Kidney (tissue), 14 donors: Measurements from ENCODE around the gene TNS2. TPM values are rescaled to one million over a fixed set of nuclear protein-coding genes. Genes with fewer than 3 reads are reported as not detected.

ENCODE experiments used
- DNase-seq, 5 donors: peaks; one replicate each; pipeline ENCODE4 v3.0.0-alpha.2; 2013 to 2020
- FAIRE-seq: peaks from 2 replicates; lab custom pipeline; 2012; peaks lifted over from hg19 to GRCh38; lab: Jason Lieb, UNC
- H3K27ac ChIP-seq, 2 donors: one replicate each; pipeline ENCODE4 v1.7.0; 2013; ENCODE audit warnings: low read depth in 2 of 2, low read length in 2 of 2, inconsistent platforms in 1 of 2
- H3K27me3 ChIP-seq: one replicate; pipeline ENCODE4 v1.7.1; 2013; ENCODE audit warnings: low read length, inconsistent platforms; ENCODE audit not compliant: control insufficient read depth, insufficient read depth
- H3K36me3 ChIP-seq, 3 donors: one replicate each; pipeline versions ENCODE4 v1.7.0 to v1.7.1; 2013; ENCODE audit warnings: low read length in 3 of 3, control low read depth in 1 of 3, inconsistent platforms in 1 of 3; ENCODE audit not compliant: insufficient read depth in 3 of 3, control insufficient read depth in 2 of 3
- H3K4me1 ChIP-seq, 3 donors: one replicate each; pipeline versions ENCODE4 v1.7.0 to v1.7.1; 2013; ENCODE audit warnings: low read length in 3 of 3, inconsistent platforms in 1 of 3, low read depth in 1 of 3; ENCODE audit not compliant: control insufficient read depth in 2 of 3, insufficient read depth in 2 of 3
- H3K4me3 ChIP-seq, 3 donors: one replicate each; pipeline versions ENCODE4 v1.7.0 to v1.8.1; 2013; ENCODE audit warnings: low read length in 3 of 3, control low read depth in 1 of 3, inconsistent platforms in 1 of 3
- H3K9ac ChIP-seq, 3 donors: one replicate each; pipeline versions ENCODE4 v1.7.0 to v1.7.1; 2013; ENCODE audit warnings: low read length in 3 of 3, control low read depth in 1 of 3, inconsistent platforms in 1 of 3
- H3K9me3 ChIP-seq, 3 donors: one replicate each; pipeline versions ENCODE4 v1.7.0 to v1.7.1; 2013; ENCODE audit warnings: low read length in 3 of 3, control low read depth in 1 of 3, inconsistent platforms in 1 of 3; ENCODE audit not compliant: control insufficient read depth in 2 of 3, insufficient read depth in 1 of 3
- intact Hi-C: fragments of 100-400 bp; cut with DNase I; formaldehyde crosslinking; loops from one replicate; pipeline ENCODE4 v1.11.1; 2022
- polyA plus RNA-seq: library from polyadenylated mRNA; stranded (reverse); fragments of 350-450 nt; fragmentation: Illumina TruSeq; extraction: RNeasy Lipid Tissue Mini Kit (QIAGEN cat#74804); gene quantifications from one replicate; pipeline ENCODE4 v1.2.3, GENCODE V29; 2014; ENCODE audit warnings: low read depth, low replicate concordance; ENCODE audit not compliant: insufficient read depth
- total RNA-seq: library from RNA; stranded (reverse); fragmentation: NEBNext Ultra II Directional; extraction: Animal tissue kit (Norgen Biotek cat#: 25700); gene quantifications from one replicate; pipeline ENCODE4 v1.2.1, GENCODE V29; 2021
- TF ChIP-seq, protein P1 (sequence below): IDR thresholded peaks from 3 replicates; pipeline ENCODE4 v1.5.1; 2012; ENCODE audit warnings: mild to moderate bottlenecking, moderate library complexity, borderline replicate concordance; ENCODE audit not compliant: insufficient read depth; ENCODE audit errors: extremely low read depth
- donor health status: control.
- donor health status: control.
- donor health status: control.
- donor health status: control.
- donor health status: control.
- donor health status: DM: yes; HTN: yes; CAD: no.
- donor health status: Normal renal cell carcinoma (clear cell type).

TNS2 gene
- total and polyA plus RNA-seq, 2 donors from 2014 or later, result 90.1 to 179 TPM

- intact Hi-C loops, result loop anchor here (10.0 kb wide), 1 partner anchor 135 kb away; no protein-coding TSS in a partner anchor
- DNase-seq, result peak in 1 of 5 donors; percentile 80
- H3K27me3 ChIP-seq, result no peaks in the 10 kb centered on the region
- H3K27ac ChIP-seq, result peak overlapping the region; percentile 23 to 28
- H3K36me3 ChIP-seq, result peaks cover 0 to 48% (median 20%) of the 10 kb centered on the region in 3 donors
- H3K4me1 ChIP-seq, result peaks cover 0 to 35% (median 11%) of the 10 kb centered on the region in 3 donors
- FAIRE-seq, result no peak
- H3K4me3 ChIP-seq, result no peak overlapping the region
- TF ChIP-seq, protein P1, sequence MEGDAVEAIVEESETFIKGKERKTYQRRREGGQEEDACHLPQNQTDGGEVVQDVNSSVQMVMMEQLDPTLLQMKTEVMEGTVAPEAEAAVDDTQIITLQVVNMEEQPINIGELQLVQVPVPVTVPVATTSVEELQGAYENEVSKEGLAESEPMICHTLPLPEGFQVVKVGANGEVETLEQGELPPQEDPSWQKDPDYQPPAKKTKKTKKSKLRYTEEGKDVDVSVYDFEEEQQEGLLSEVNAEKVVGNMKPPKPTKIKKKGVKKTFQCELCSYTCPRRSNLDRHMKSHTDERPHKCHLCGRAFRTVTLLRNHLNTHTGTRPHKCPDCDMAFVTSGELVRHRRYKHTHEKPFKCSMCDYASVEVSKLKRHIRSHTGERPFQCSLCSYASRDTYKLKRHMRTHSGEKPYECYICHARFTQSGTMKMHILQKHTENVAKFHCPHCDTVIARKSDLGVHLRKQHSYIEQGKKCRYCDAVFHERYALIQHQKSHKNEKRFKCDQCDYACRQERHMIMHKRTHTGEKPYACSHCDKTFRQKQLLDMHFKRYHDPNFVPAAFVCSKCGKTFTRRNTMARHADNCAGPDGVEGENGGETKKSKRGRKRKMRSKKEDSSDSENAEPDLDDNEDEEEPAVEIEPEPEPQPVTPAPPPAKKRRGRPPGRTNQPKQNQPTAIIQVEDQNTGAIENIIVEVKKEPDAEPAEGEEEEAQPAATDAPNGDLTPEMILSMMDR, result no peak
- no peak overlapping the region for H3K9ac ChIP-seq
- H3K9me3 ChIP-seq, result no peaks in the 10 kb centered on the region
These were observed 10.3 kb downstream of the TNS2 start for GRCh38 chr12:53060064-53060720.

DNA sequence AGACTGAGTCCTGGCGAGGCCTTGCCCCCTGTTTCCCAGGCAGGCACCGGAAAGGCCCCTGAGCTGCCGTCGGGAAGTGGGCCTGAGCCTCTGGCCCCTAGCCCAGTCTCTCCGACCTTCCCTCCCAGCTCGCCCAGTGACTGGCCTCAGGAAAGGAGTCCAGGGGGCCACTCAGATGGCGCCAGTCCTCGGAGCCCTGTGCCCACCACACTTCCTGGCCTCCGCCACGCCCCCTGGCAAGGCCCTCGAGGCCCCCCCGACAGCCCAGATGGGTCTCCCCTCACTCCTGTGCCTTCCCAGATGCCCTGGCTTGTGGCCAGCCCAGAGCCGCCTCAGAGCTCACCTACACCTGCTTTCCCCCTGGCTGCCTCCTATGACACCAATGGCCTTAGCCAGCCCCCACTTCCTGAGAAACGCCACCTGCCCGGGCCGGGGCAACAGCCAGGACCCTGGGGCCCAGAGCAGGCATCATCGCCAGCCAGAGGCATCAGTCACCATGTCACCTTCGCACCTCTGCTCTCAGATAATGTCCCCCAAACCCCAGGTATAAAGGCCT is 10.9 kb downstream of the TNS2 start:
- Histone ChIP-seq H3K36me3 (peaks cover 0 to 44% (median 20%) of the 10 kb centered on the region in 3 donors), H3K4me1 (peaks cover 0 to 35% (median 9%) of the 10 kb centered on the region in 3 donors), H3K4me3 (no peak overlapping the region), H3K27me3 (no peaks in the 10 kb centered on the region), H3K9ac (peak overlapping the region in 1 of 3 donors; percentile 10), H3K27ac (peak overlapping the region in 1 of 2 donors; percentile 28), H3K9me3 (no peaks in the 10 kb centered on the region)
- FAIRE-seq (no peak), DNase-seq (peak in 2 of 5 donors; percentile 53 to 85)
- intact Hi-C loops, result loop anchor here (10.0 kb wide), 1 partner anchor 134 kb away; no protein-coding TSS in a partner anchor
- TF ChIP-seq, protein P1, result no peak

DNA sequence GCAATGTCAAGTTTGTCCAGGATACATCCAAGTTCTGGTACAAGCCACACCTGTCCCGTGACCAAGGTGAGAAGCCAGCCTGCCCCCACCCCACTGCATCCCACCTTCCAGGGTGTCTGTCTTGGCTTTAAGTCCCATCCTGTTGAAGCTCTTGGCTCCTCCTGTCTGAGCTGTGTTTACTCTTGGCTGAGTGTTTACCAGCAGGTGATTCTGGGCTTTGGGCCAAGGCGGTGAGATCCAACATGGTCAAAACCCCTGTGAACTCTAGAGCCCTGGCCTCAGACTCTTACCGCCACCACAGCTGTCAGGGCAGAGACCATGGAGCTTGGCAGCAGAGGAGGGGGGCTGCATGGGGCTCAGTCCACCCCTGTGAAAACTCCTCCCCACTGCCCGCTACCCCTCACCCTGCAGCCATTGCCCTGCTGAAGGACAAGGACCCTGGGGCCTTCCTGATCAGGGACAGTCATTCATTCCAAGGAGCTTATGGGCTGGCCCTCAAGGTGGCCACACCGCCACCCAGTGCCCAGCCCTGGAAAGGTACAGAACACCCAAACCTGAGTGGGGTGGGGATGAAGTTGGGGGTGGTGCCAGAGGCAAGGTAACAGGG is 11.6 kb downstream of the TNS2 start:
- Histone ChIP-seq H3K27me3 (no peaks in the 10 kb centered on the region), H3K4me3 (no peak overlapping the region), H3K4me1 (peaks cover 0 to 37% (median 9%) of the 10 kb centered on the region in 3 donors), H3K9me3 (no peaks in the 10 kb centered on the region), H3K9ac (peak overlapping the region in 1 of 3 donors; percentile 10), H3K36me3 (peaks cover 0 to 45% (median 18%) of the 10 kb centered on the region in 3 donors), H3K27ac (peak overlapping the region; percentile 1 to 51)
- intact Hi-C loops, result loop anchor here (10.0 kb wide), 1 partner anchor 133 kb away; no protein-coding TSS in a partner anchor
- peak in 2 of 5 donors; percentile 51 to 71 for DNase-seq
- FAIRE-seq, result no peak
- TF ChIP-seq, protein P1, result peak; percentile 26
